Naive thymus-derived CD8-positive, alpha-beta T cell (primary cell): ENCODE results near the gene SRPK1. TPM values are rescaled to one million over a fixed set of nuclear protein-coding genes. Genes with fewer than 3 reads are reported as not detected.

ENCODE experiments used
- ATAC-seq, 2 donors: fragments of 150-1000 bp; cut with Tn5 transposase in 1 of 2; sonication (Bioruptor Pico), chemical (Tn5 transposase) in 1 of 2; 1 replicate in 1 of 2; 2 replicates in 1 of 2; pipeline ENCODE4 v1.10.0; 2021; ENCODE audit warnings: mild to moderate bottlenecking in 2 of 2, moderate library complexity in 2 of 2
- POLR2A ChIA-PET: fragments of 350-600 bp; sonication (Branson Sonifier 250); formaldehyde crosslinking; loops from one replicate; lab custom pipeline; 2021; ENCODE audit warnings: antibody characterized with exemption; lab: Charles Lee
- DNase-seq, 10 donors: peaks; one replicate each; pipeline versions ENCODE4 v3.0.0 to v3.0.0-alpha.2; 2020 to 2022
- H3K27ac Mint-ChIP-seq, 10 donors: one replicate each; pipeline ENCODE4 v1.8.0; 2020 to 2022; ENCODE audit warnings: mild to moderate bottlenecking in 10 of 10, mixed read lengths in 10 of 10, moderate library complexity in 4 of 10, inconsistent platforms in 1 of 10
- H3K27me3 Mint-ChIP-seq, 5 donors: one replicate each; pipeline ENCODE4 v1.8.0; 2021 to 2022; ENCODE audit warnings: mixed read lengths in 5 of 5
- H3K36me3 Mint-ChIP-seq, 3 donors: one replicate each; pipeline ENCODE4 v1.8.0; 2020 to 2022; ENCODE audit warnings: mixed read lengths in 3 of 3, mild to moderate bottlenecking in 2 of 3, inconsistent platforms in 1 of 3
- H3K4me1 Mint-ChIP-seq, 4 donors: one replicate each; pipeline ENCODE4 v1.8.0; 2021 to 2022; ENCODE audit warnings: mixed read lengths in 4 of 4
- H3K4me3 Mint-ChIP-seq, 10 donors: one replicate each; pipeline ENCODE4 v1.8.0; 2020 to 2022; ENCODE audit warnings: mild to moderate bottlenecking in 10 of 10, mixed read lengths in 10 of 10, moderate library complexity in 6 of 10, inconsistent platforms in 1 of 10
- H3K9me3 Mint-ChIP-seq, 9 donors: one replicate each; pipeline ENCODE4 v1.8.0; 2020 to 2022; ENCODE audit warnings: mixed read lengths in 9 of 9, mild to moderate bottlenecking in 3 of 9, inconsistent platforms in 1 of 9, moderate library complexity in 1 of 9
- polyA plus RNA-seq, 3 donors: library from polyadenylated mRNA; unstranded; fragments of 300-500 nt; fragmentation: Illumina TruSeq; gene quantifications; one replicate each; pipeline ENCODE4 v1.2.3, GENCODE V29; 2021
- total RNA-seq, 8 experiments: library from RNA in 2 of 8; stranded (reverse) in 2 of 8; gene quantifications; one replicate each; pipeline ENCODE4 v1.2.3 and lab custom pipeline; 2021 to 2026

SRPK1 gene
- total RNA-seq = 10 to 100 TPM; 48.0 to 53.4 TPM
- polyA plus RNA-seq = 10 to 100 TPM; 28.2 to 40.8 (median 40.3) TPM
- total RNA-seq (lab: John Stamatoyannopoulos, UW) = 49.9 to 325 (median 117) reads per million in 6 experiments

GRCh38 chr6:35920793-35921732 is at the start of gene SRPK1:
TSS of gene SRPK1 (minus strand) at chr6:35921098. CDS start at chr6:35921056, 42 bp downstream.
- peak; percentile 74 to 78 for ATAC-seq
- H3K36me3 Mint-ChIP-seq = peaks cover 0 to 9% (median 0%) of the 10 kb centered on the region in 3 donors
- no peaks in the 10 kb centered on the region for H3K27me3 Mint-ChIP-seq
- H3K4me1 Mint-ChIP-seq = peaks cover 20 to 58% (median 37%) of the 10 kb centered on the region in 4 donors
- peak; percentile 60 to 90 (median 74) for DNase-seq
- H3K9me3 Mint-ChIP-seq = no peaks in the 10 kb centered on the region
- peak within 1 kb of the TSS; percentile 85 to 99 (median 96) for H3K4me3 Mint-ChIP-seq
- H3K27ac Mint-ChIP-seq = peak within 1 kb of the TSS; percentile 88 to 96 (median 90)
- POLR2A ChIA-PET = interaction anchor here (0.6 to 1.0 kb wide), 2 partner anchors 108 to 1065 kb away, joined by 3 read pairs; partner anchors contain the start of gene MTCH1

- POLR2A ChIA-PET = no interaction called here
- Mint-ChIP-seq H3K4me1 (no peaks in the 10 kb centered on the region), H3K27me3 (peaks cover 0 to 2% (median 0%) of the 10 kb centered on the region in 5 donors)
Measured at GRCh38 chr6:35970181-35970580, 49.3 kb upstream of the SRPK1 start.

GRCh38 chr6:35969646-35970045 is 48.7 kb upstream of the SRPK1 start:
- DNase-seq = no peak
- no peaks in the 10 kb centered on the region for H3K9me3 Mint-ChIP-seq
- no peaks in the 10 kb centered on the region for H3K36me3 Mint-ChIP-seq
- ATAC-seq = no peak
- peak overlapping the region in 1 of 10 donors; percentile 37 for H3K27ac Mint-ChIP-seq
- H3K27me3 Mint-ChIP-seq = peaks cover 0 to 2% (median 0%) of the 10 kb centered on the region in 5 donors
- no peak overlapping the region for H3K4me3 Mint-ChIP-seq
- POLR2A ChIA-PET = no interaction called here
- no peaks in the 10 kb centered on the region for H3K4me1 Mint-ChIP-seq

More at GRCh38 chr6:35970181-35970580, 49.3 kb upstream of the SRPK1 start:
- Mint-ChIP-seq H3K9me3 (no peaks in the 10 kb centered on the region), H3K27ac (no peak overlapping the region), H3K4me3 (no peak overlapping the region), H3K36me3 (no peaks in the 10 kb centered on the region)
- DNase-seq = no peak
- no peak for ATAC-seq

GRCh38 chr6:35968821-35969220 is 47.9 kb upstream of the SRPK1 start:
- no peak overlapping the region for H3K4me3 Mint-ChIP-seq
- peaks cover 0 to 2% (median 0%) of the 10 kb centered on the region in 5 donors for H3K27me3 Mint-ChIP-seq
- ATAC-seq (no peak), DNase-seq (no peak)
- no peak overlapping the region for H3K27ac Mint-ChIP-seq
- no peaks in the 10 kb centered on the region for H3K9me3 Mint-ChIP-seq
- POLR2A ChIA-PET = no interaction called here
- no peaks in the 10 kb centered on the region for H3K4me1 Mint-ChIP-seq
- H3K36me3 Mint-ChIP-seq = no peaks in the 10 kb centered on the region

GRCh38 chr6:35967076-35967774 is 46.3 kb upstream of the SRPK1 start:
- DNase-seq (no peak), ATAC-seq (no peak)
- no peaks in the 10 kb centered on the region for H3K4me1 Mint-ChIP-seq
- H3K27ac Mint-ChIP-seq = no peak overlapping the region
- no peak overlapping the region for H3K4me3 Mint-ChIP-seq
- POLR2A ChIA-PET = no interaction called here
- no peaks in the 10 kb centered on the region for H3K9me3 Mint-ChIP-seq
- H3K36me3 Mint-ChIP-seq = no peaks in the 10 kb centered on the region
- peaks cover 0 to 4% (median 2%) of the 10 kb centered on the region in 5 donors for H3K27me3 Mint-ChIP-seq

- ATAC-seq = no peak
- Mint-ChIP-seq H3K9me3 (no peaks in the 10 kb centered on the region), H3K27me3 (peaks cover 5 to 16% (median 12%) of the 10 kb centered on the region in 5 donors), H3K36me3 (no peaks in the 10 kb centered on the region), H3K4me3 (no peak overlapping the region), H3K4me1 (no peaks in the 10 kb centered on the region), H3K27ac (peak overlapping the region in 1 of 10 donors; percentile 77)
- POLR2A ChIA-PET = no interaction called here
- DNase-seq = no peak
Measured at GRCh38 chr6:35962779-35963560, 42.1 kb upstream of the SRPK1 start.

- Mint-ChIP-seq H3K4me3 (no peak overlapping the region), H3K36me3 (no peaks in the 10 kb centered on the region), H3K27me3 (peaks cover 5 to 17% (median 16%) of the 10 kb centered on the region in 5 donors), H3K9me3 (no peaks in the 10 kb centered on the region), H3K27ac (peak overlapping the region in 1 of 10 donors; percentile 78), H3K4me1 (no peaks in the 10 kb centered on the region)
- POLR2A ChIA-PET = no interaction called here
- no peak for DNase-seq
- ATAC-seq = no peak
Measured at GRCh38 chr6:35960187-35960586, 39.3 kb upstream of the SRPK1 start.

- Mint-ChIP-seq H3K27me3 (peaks cover 6 to 15% (median 9%) of the 10 kb centered on the region in 5 donors), H3K36me3 (no peaks in the 10 kb centered on the region), H3K27ac (no peak overlapping the region), H3K9me3 (no peaks in the 10 kb centered on the region), H3K4me1 (peaks cover 0 to 3% (median under 1%) of the 10 kb centered on the region in 4 donors), H3K4me3 (no peak overlapping the region)
- POLR2A ChIA-PET = no interaction called here
- ATAC-seq (no peak), DNase-seq (no peak)
Measured at GRCh38 chr6:35955970-35956369, 35.1 kb upstream of the SRPK1 start.

GRCh38 chr6:35955521-35955920 is 34.6 kb upstream of the SRPK1 start:
- DNase-seq = no peak
- Mint-ChIP-seq H3K9me3 (no peaks in the 10 kb centered on the region), H3K27me3 (peaks cover 4 to 15% (median 9%) of the 10 kb centered on the region in 5 donors), H3K4me1 (peaks cover 0 to 3% (median under 1%) of the 10 kb centered on the region in 4 donors), H3K36me3 (no peaks in the 10 kb centered on the region), H3K4me3 (no peak overlapping the region), H3K27ac (peak overlapping the region in 1 of 10 donors; percentile 32)
- ATAC-seq = no peak
- POLR2A ChIA-PET = no interaction called here

GRCh38 chr6:35955071-35955470 is 34.2 kb upstream of the SRPK1 start:
- H3K27me3 Mint-ChIP-seq = peaks cover 3 to 15% (median 9%) of the 10 kb centered on the region in 5 donors
- no peak for DNase-seq
- ATAC-seq = no peak
- no peaks in the 10 kb centered on the region for H3K9me3 Mint-ChIP-seq
- POLR2A ChIA-PET = no interaction called here
- no peak overlapping the region for H3K27ac Mint-ChIP-seq
- no peaks in the 10 kb centered on the region for H3K36me3 Mint-ChIP-seq
- no peak overlapping the region for H3K4me3 Mint-ChIP-seq
- H3K4me1 Mint-ChIP-seq = peaks cover 0 to 3% (median under 1%) of the 10 kb centered on the region in 4 donors

- Mint-ChIP-seq H3K36me3 (no peaks in the 10 kb centered on the region), H3K4me1 (peaks cover 0 to 3% (median under 1%) of the 10 kb centered on the region in 4 donors), H3K27ac (no peak overlapping the region), H3K27me3 (peaks cover 3 to 13% (median 7%) of the 10 kb centered on the region in 5 donors), H3K4me3 (no peak overlapping the region), H3K9me3 (no peaks in the 10 kb centered on the region)
- no peak for DNase-seq
- no peak for ATAC-seq
- POLR2A ChIA-PET = no interaction called here
Measured at GRCh38 chr6:35954333-35954732, 33.4 kb upstream of the SRPK1 start.

- Mint-ChIP-seq H3K27me3 (peaks cover 0 to 6% (median 2%) of the 10 kb centered on the region in 5 donors), H3K4me3 (no peak overlapping the region), H3K36me3 (no peaks in the 10 kb centered on the region), H3K4me1 (peaks cover 0 to 3% (median under 1%) of the 10 kb centered on the region in 4 donors), H3K27ac (no peak overlapping the region), H3K9me3 (no peaks in the 10 kb centered on the region)
- DNase-seq (no peak), ATAC-seq (no peak)
- POLR2A ChIA-PET = no interaction called here
Measured at GRCh38 chr6:35948725-35949124, 27.8 kb upstream of the SRPK1 start.
